Activated CD8-positive, alpha-beta memory T cell treated with anti-CD3 and anti-CD28 coated beads, Interleukin-2, amount 10 ng/mL, durations not matched to agents 7 days and 5 days (primary cell): ENCODE results near the gene ANO9. TPM values are rescaled to one million over a fixed set of nuclear protein-coding genes. Genes with fewer than 3 reads are reported as not detected.
A peak's percentile ranks its signal among the peaks of the same experiment; 100 is the strongest.
"Not testable (repeated sequence)": the region's sequence is repeated elsewhere in the genome, so short reads cannot be mapped to it uniquely, and the experiment has no call there.

Experiments
- ATAC-seq: fragments of 150-1000 bp; cut with Tn5 transposase; one replicate; pipeline ENCODE4 v1.10.0; 2021; ENCODE audit warnings: moderate library complexity
- CTCF ChIA-PET: fragments of 350-600 bp; sonication (Branson Sonifier 250); formaldehyde crosslinking; loops from one replicate; lab custom pipeline; 2021; ENCODE audit warnings: antibody characterized with exemption; lab: Charles Lee
- DNase-seq: peaks from one replicate; pipeline ENCODE4 v3.0.0-alpha.2; 2020
- H3K27ac Mint-ChIP-seq: one replicate; pipeline ENCODE4 v1.8.0; 2021; ENCODE audit warnings: mild to moderate bottlenecking, mixed read lengths
- H3K27me3 Mint-ChIP-seq: one replicate; pipeline ENCODE4 v1.8.0; 2021; ENCODE audit warnings: mixed read lengths
- H3K36me3 Mint-ChIP-seq: one replicate; pipeline ENCODE4 v1.8.0; 2021; ENCODE audit warnings: mild to moderate bottlenecking, mixed read lengths
- H3K4me1 Mint-ChIP-seq: one replicate; pipeline ENCODE4 v1.8.0; 2021; ENCODE audit warnings: mixed read lengths
- H3K4me3 Mint-ChIP-seq: one replicate; pipeline ENCODE4 v1.8.0; 2021; ENCODE audit warnings: mild to moderate bottlenecking, moderate library complexity, mixed read lengths
- H3K9me3 Mint-ChIP-seq: one replicate; pipeline ENCODE4 v1.8.0; 2022; ENCODE audit warnings: low read depth, mixed read lengths
- total RNA-seq, 2 experiments: library from RNA; stranded (reverse); gene quantifications; one replicate each; pipeline ENCODE4 v1.2.3, GENCODE V29; 2021

The ANO9 gene
- total RNA-seq, 2 experiments from 2014 or later, result 33.0 to 79.4 TPM

GRCh38 chr11:403021-403760, 38.6 kb downstream of the ANO9 start:
- H3K4me3 Mint-ChIP-seq, result no peak overlapping the region
- H3K36me3 Mint-ChIP-seq, result no peaks in the 10 kb centered on the region
- H3K9me3 Mint-ChIP-seq, result no peaks in the 10 kb centered on the region
- no peak for DNase-seq
- H3K27ac Mint-ChIP-seq, result no peak overlapping the region
- H3K4me1 Mint-ChIP-seq, result peaks cover 9% of the 10 kb centered on the region
- H3K27me3 Mint-ChIP-seq, result no peaks in the 10 kb centered on the region
- CTCF ChIA-PET, result interaction anchor here (1.6 to 8.4 kb wide), 2 partner anchors 46 to 116 kb away, joined by 4 to 95 read pairs; partner anchors contain the start of gene PTDSS2
- no peak for ATAC-seq

GRCh38 chr11:401196-401595, 40.6 kb downstream of the ANO9 start:
- H3K4me1 Mint-ChIP-seq, ATAC-seq, DNase-seq, CTCF ChIA-PET, H3K27ac Mint-ChIP-seq, H3K36me3 Mint-ChIP-seq, H3K9me3 Mint-ChIP-seq, H3K27me3 Mint-ChIP-seq, H3K4me3 Mint-ChIP-seq: not testable (repeated sequence)

- CTCF ChIA-PET, result no interaction called here
- H3K27me3 Mint-ChIP-seq, result no peaks in the 10 kb centered on the region
- H3K4me1 Mint-ChIP-seq, result no peaks in the 10 kb centered on the region
- DNase-seq (no peak), ATAC-seq (no peak)
- no peaks in the 10 kb centered on the region for H3K36me3 Mint-ChIP-seq
- H3K27ac Mint-ChIP-seq, result no peak overlapping the region
- H3K9me3 Mint-ChIP-seq, result no peaks in the 10 kb centered on the region
- no peak overlapping the region for H3K4me3 Mint-ChIP-seq
Measured at GRCh38 chr11:400241-400689, 41.5 kb downstream of the ANO9 start.

- Mint-ChIP-seq H3K4me3 (no peak overlapping the region), H3K9me3 (no peaks in the 10 kb centered on the region), H3K4me1 (no peaks in the 10 kb centered on the region), H3K27me3 (no peaks in the 10 kb centered on the region), H3K27ac (no peak overlapping the region), H3K36me3 (no peaks in the 10 kb centered on the region)
- CTCF ChIA-PET, result no interaction called here
- ATAC-seq (no peak), DNase-seq (no peak)
Measured at GRCh38 chr11:399731-400211, 42.0 kb downstream of the ANO9 start.

- H3K4me1 Mint-ChIP-seq, result no peaks in the 10 kb centered on the region
- DNase-seq, result no peak
- no peak for ATAC-seq
- no peak overlapping the region for H3K4me3 Mint-ChIP-seq
- no peaks in the 10 kb centered on the region for H3K27me3 Mint-ChIP-seq
- no peak overlapping the region for H3K27ac Mint-ChIP-seq
- CTCF ChIA-PET, result no interaction called here
- no peaks in the 10 kb centered on the region for H3K36me3 Mint-ChIP-seq
- H3K9me3 Mint-ChIP-seq, result no peaks in the 10 kb centered on the region
Measured at GRCh38 chr11:398826-399225, 43.0 kb downstream of the ANO9 start.

- CTCF ChIA-PET, result interaction anchor here (0.7 to 2.4 kb wide), 22 partner anchors 9 to 180 kb away, joined by 3 to 24 read pairs (median 3); partner anchors contain the start of genes IFITM2 and PTDSS2
- H3K4me3 Mint-ChIP-seq, result no peak overlapping the region
- peak; percentile 74 for DNase-seq
- H3K27ac Mint-ChIP-seq, result no peak overlapping the region
- peak; percentile 86 for ATAC-seq
- H3K9me3 Mint-ChIP-seq, result no peaks in the 10 kb centered on the region
- no peaks in the 10 kb centered on the region for H3K27me3 Mint-ChIP-seq
- no peaks in the 10 kb centered on the region for H3K4me1 Mint-ChIP-seq
- H3K36me3 Mint-ChIP-seq, result no peaks in the 10 kb centered on the region
Measured at GRCh38 chr11:396948-397548, 44.8 kb downstream of the ANO9 start.

GRCh38 chr11:396511-396947, 45.3 kb downstream of the ANO9 start:
- ATAC-seq (peak; percentile 38), DNase-seq (no peak)
- Mint-ChIP-seq H3K36me3 (no peaks in the 10 kb centered on the region), H3K4me3 (no peak overlapping the region), H3K4me1 (no peaks in the 10 kb centered on the region), H3K27ac (no peak overlapping the region), H3K27me3 (no peaks in the 10 kb centered on the region), H3K9me3 (no peaks in the 10 kb centered on the region)
- CTCF ChIA-PET, result interaction anchor here (0.7 to 2.4 kb wide), 20 partner anchors 10 to 179 kb away, joined by 3 to 24 read pairs (median 3); partner anchors contain the start of genes IFITM2 and PTDSS2

- CTCF ChIA-PET, result interaction anchor here (0.7 to 2.4 kb wide), 8 partner anchors 10 to 147 kb away, joined by 3 to 24 read pairs (median 6); partner anchors contain the start of genes IFITM2 and PTDSS2
- DNase-seq, result no peak
- Mint-ChIP-seq H3K4me3 (no peak overlapping the region), H3K36me3 (no peaks in the 10 kb centered on the region), H3K27me3 (no peaks in the 10 kb centered on the region), H3K27ac (no peak overlapping the region), H3K4me1 (no peaks in the 10 kb centered on the region), H3K9me3 (no peaks in the 10 kb centered on the region)
- no peak for ATAC-seq
Measured at GRCh38 chr11:395866-396265, 45.9 kb downstream of the ANO9 start.

- CTCF ChIA-PET, result no interaction called here
- DNase-seq (no peak), ATAC-seq (no peak)
- Mint-ChIP-seq H3K27ac (no peak overlapping the region), H3K36me3 (no peaks in the 10 kb centered on the region), H3K4me1 (no peaks in the 10 kb centered on the region), H3K27me3 (no peaks in the 10 kb centered on the region), H3K4me3 (no peak overlapping the region), H3K9me3 (no peaks in the 10 kb centered on the region)
Measured at GRCh38 chr11:394858-395655, 46.8 kb downstream of the ANO9 start.

GRCh38 chr11:394034-394857, 47.6 kb downstream of the ANO9 start, which contains the start of gene PKP3:
TSS of gene PKP3 (plus strand) at chr11:394209. CDS start at chr11:394293, 84 bp downstream.
- no peak for ATAC-seq
- H3K36me3 Mint-ChIP-seq, result no peaks in the 10 kb centered on the region
- no peak within 1 kb of the TSS for H3K4me3 Mint-ChIP-seq
- no peaks in the 10 kb centered on the region for H3K27me3 Mint-ChIP-seq
- CTCF ChIA-PET, result no interaction called here
- H3K4me1 Mint-ChIP-seq, result no peaks in the 10 kb centered on the region
- DNase-seq, result no peak
- H3K9me3 Mint-ChIP-seq, result no peaks in the 10 kb centered on the region
- H3K27ac Mint-ChIP-seq, result no peak within 1 kb of the TSS

- H3K27ac Mint-ChIP-seq, result no peak overlapping the region
- no peaks in the 10 kb centered on the region for H3K4me1 Mint-ChIP-seq
Measured at GRCh38 chr11:393219-394033, 48.4 kb downstream of the ANO9 start.

More at GRCh38 chr11:393219-394033, 48.4 kb downstream of the ANO9 start:
- CTCF ChIA-PET, result interaction anchor here (1.3 kb wide), 1 partner anchor 31 kb away, joined by 3 read pairs; no protein-coding TSS in a partner anchor
- ATAC-seq, result no peak
- no peaks in the 10 kb centered on the region for H3K9me3 Mint-ChIP-seq
- no peak overlapping the region for H3K4me3 Mint-ChIP-seq
- H3K27me3 Mint-ChIP-seq, result no peaks in the 10 kb centered on the region
- no peak for DNase-seq
- no peaks in the 10 kb centered on the region for H3K36me3 Mint-ChIP-seq
